HepG2 (cell line): ENCODE measurements around the gene ALKBH4. TPM values are rescaled to one million over a fixed set of nuclear protein-coding genes. Genes with fewer than 3 reads are reported as not detected.

Experiments
- CHCHD3 ChIP-seq: sonication (generic); formaldehyde crosslinking; IDR thresholded peaks from 2 replicates; pipeline ENCODE4 v1.8.0; 2022; ENCODE audit warnings: mild to moderate bottlenecking, missing genetic modification reagents, moderate library complexity
- EED ChIP-seq: sonication (generic); formaldehyde crosslinking; IDR thresholded peaks from 2 replicates; pipeline ENCODE4 v1.5.0; 2020; ENCODE audit warnings: mild to moderate bottlenecking, missing genetic modification reagents
- HNF1A ChIP-seq, 2 experiments: sonication (generic) in 1 of 2; formaldehyde crosslinking in 1 of 2; IDR thresholded peaks; 2 replicates each; pipeline versions ENCODE4 v1.4.0 to v1.6.1; 2016 to 2020; ENCODE audit warnings: borderline replicate concordance in 1 of 2, low read depth in 1 of 2, mild to moderate bottlenecking in 1 of 2, missing genetic modification reagents in 1 of 2
- MED13 ChIP-seq: sonication (generic); formaldehyde crosslinking; IDR thresholded peaks from 2 replicates; pipeline ENCODE4 v1.5.0; 2020; ENCODE audit warnings: missing genetic modification reagents
- NFRKB ChIP-seq: fragments of 450-650 bp; IDR thresholded peaks from 2 replicates; pipeline ENCODE4 v1.6.1; 2017
- NR0B2 ChIP-seq: sonication (generic); formaldehyde crosslinking; IDR thresholded peaks from 2 replicates; pipeline ENCODE4 v1.4.0; 2020; ENCODE audit warnings: mild to moderate bottlenecking, missing genetic modification reagents
- NRL ChIP-seq: sonication (generic); formaldehyde crosslinking; IDR thresholded peaks from 2 replicates; pipeline ENCODE4 v1.5.0; 2020; ENCODE audit warnings: missing genetic modification reagents, mild to moderate bottlenecking, moderate library complexity, borderline replicate concordance
- PAF1 ChIP-seq: IDR thresholded peaks from 2 replicates; pipeline ENCODE4 v1.6.1; 2016; ENCODE audit warnings: missing genetic modification reagents, missing compliant biosample characterization
- RAD21 ChIP-seq: fragments of 450-650 bp; formaldehyde crosslinking; IDR thresholded peaks from 2 replicates; pipeline ENCODE4 v1.5.0; 2020; ENCODE audit warnings: mild to moderate bottlenecking
- RXRA ChIP-seq: sonication (generic); formaldehyde crosslinking; IDR thresholded peaks from 2 replicates; pipeline ENCODE4 v1.5.1; 2020; ENCODE audit warnings: missing genetic modification reagents
- SMAD9 ChIP-seq: sonication (generic); formaldehyde crosslinking; IDR thresholded peaks from 2 replicates; pipeline ENCODE4 v1.5.1; 2020; ENCODE audit warnings: mild to moderate bottlenecking, missing genetic modification reagents
- XRCC5 ChIP-seq: fragments of 200-400 bp; formaldehyde crosslinking; optimal IDR thresholded peaks from 2 replicates; pipeline ENCODE3; 2017; ENCODE audit warnings: mild to moderate bottlenecking, low read length
- ZFP36 ChIP-seq: fragments of 150-350 bp; IDR thresholded peaks from 2 replicates; pipeline ENCODE4 v1.6.1; 2018; ENCODE audit warnings: borderline replicate concordance, low read length, low read depth; ENCODE audit not compliant: partially characterized antibody
- ZFP41 ChIP-seq: sonication (generic); formaldehyde crosslinking; IDR thresholded peaks from 2 replicates; pipeline ENCODE4 v1.4.0; 2020; ENCODE audit warnings: mild to moderate bottlenecking, missing genetic modification reagents, borderline replicate concordance
- ZHX1 ChIP-seq: sonication (generic); formaldehyde crosslinking; IDR thresholded peaks from 2 replicates; pipeline ENCODE4 v1.8.1; 2022; ENCODE audit warnings: low read depth, mild to moderate bottlenecking, missing genetic modification reagents
- ZNF3 ChIP-seq: IDR thresholded peaks from 2 replicates; pipeline ENCODE4 v1.7.0; 2017; ENCODE audit warnings: inconsistent platforms
- ZNF549 ChIP-seq: sonication (generic); formaldehyde crosslinking; IDR thresholded peaks from 2 replicates; pipeline ENCODE4 v1.5.0; 2020; ENCODE audit warnings: missing genetic modification reagents
- ZNF710 ChIP-seq: sonication (generic); formaldehyde crosslinking; IDR thresholded peaks from 2 replicates; pipeline ENCODE4 v1.5.0; 2020; ENCODE audit warnings: mild to moderate bottlenecking, missing genetic modification reagents, borderline replicate concordance
- ZNF75D ChIP-seq: sonication (generic); formaldehyde crosslinking; IDR thresholded peaks from 2 replicates; pipeline ENCODE4 v1.8.1; 2023; ENCODE audit warnings: missing genetic modification reagents, mild to moderate bottlenecking, borderline replicate concordance
- polyA plus RNA-seq, 8 experiments: library from polyadenylated mRNA; depleted of rRNA in 3 of 8; stranded (reverse) in 7 of 8; unstranded in 1 of 8; fragments of >200 nt; fragmentation: Illumina TruSeq in 4 of 8; extraction: Trizol in 4 of 8; gene quantifications; 2 replicates each; pipeline versions ENCODE4 v1.2.1 to v1.2.3, GENCODE V29; 2011 to 2016; ENCODE audit warnings: low read depth in 4 of 8, missing spikeins in 1 of 8, mixed read lengths in 1 of 8; ENCODE audit not compliant: insufficient read depth in 1 of 8
- total RNA-seq, 5 experiments: library from RNA; depleted of rRNA; stranded (reverse); fragments of >200 nt; fragmentation: Illumina TruSeq; extraction: Trizol; gene quantifications; 2 replicates each; pipeline ENCODE4 v1.2.3, GENCODE V29; 2016; ENCODE audit warnings: low read depth in 1 of 5

The ALKBH4 gene
- total and polyA plus RNA-seq, 2 of the 13 experiments (the other 11 are each of a cell fraction or from before 2014, with no cell fraction given), result 2.6 to 8.8 TPM

GRCh38 chr7:102451371-102452054 lies 13.2 kb downstream of the ALKBH4 start (continued):
- no peak for TF ChIP-seq HNF1A (IDR thresholded peaks at IDR 0.05; ENCODE audit: low read depth)
- no peak; the same call in 1 of the 2 replicates for TF ChIP-seq HNF1A (CRISPR knock-in tag; IDR thresholded peaks at IDR 0.05; ENCODE audit: borderline replicate concordance)
- peak; percentile 42 for TF ChIP-seq XRCC5
- no peak; the same call in 1 of the 2 replicates for TF ChIP-seq RXRA
- no peak for TF ChIP-seq ZHX1
- TF ChIP-seq CHCHD3 (CRISPR knock-in tag), result no peak
- peak; percentile 24; the same call in 1 of the 2 replicates for TF ChIP-seq RAD21 (CRISPR knock-in tag)
- no peak for TF ChIP-seq SMAD9
- TF ChIP-seq ZNF75D (CRISPR knock-in tag), result no peak
- TF ChIP-seq ZNF710 (CRISPR knock-in tag), result no peak
- no peak for TF ChIP-seq NRL (CRISPR knock-in tag)
- TF ChIP-seq NFRKB, result no peak
- no peak for TF ChIP-seq ZFP41
- TF ChIP-seq ZNF549 (CRISPR knock-in tag), result no peak
- TF ChIP-seq EED (CRISPR knock-in tag), result 0 out of 2 replicates have a peak, but pooled peaks have one; percentile 31
- TF ChIP-seq ZFP36, result no peak
- no peak for TF ChIP-seq MED13 (CRISPR knock-in tag)
- no peak for TF ChIP-seq PAF1 (CRISPR knock-in tag)
- no peak for TF ChIP-seq ZNF3 (CRISPR knock-in tag)
- TF ChIP-seq NR0B2 (CRISPR knock-in tag), result no peak
